Activated CD8-positive, alpha-beta T cell treated with anti-CD3 and anti-CD28 coated beads, Interleukin-2, amount 10 ng/mL, durations not matched to agents 7 days and 5 days (primary cell): Measurements from ENCODE around the gene SGMS1. TPM values are rescaled to one million over a fixed set of nuclear protein-coding genes. Genes with fewer than 3 reads are reported as not detected.
"Not testable (repeated sequence)": the region's sequence is repeated elsewhere in the genome, so short reads cannot be mapped to it uniquely, and the experiment has no call there.

Experiments used
- ATAC-seq: fragments of 150-1000 bp; cut with Tn5 transposase; one replicate; pipeline ENCODE4 v1.10.0; 2021; ENCODE audit warnings: moderate library complexity
- CTCF ChIA-PET: fragments of 350-600 bp; sonication (Branson Sonifier 250); formaldehyde crosslinking; loops from one replicate; lab custom pipeline; 2021; ENCODE audit warnings: antibody characterized with exemption; lab: Charles Lee
- POLR2A ChIA-PET: fragments of 350-600 bp; sonication (Branson Sonifier 250); formaldehyde crosslinking; loops from one replicate; lab custom pipeline; 2021; ENCODE audit warnings: antibody characterized with exemption; lab: Charles Lee
- DNase-seq: peaks from one replicate; pipeline ENCODE4 v3.0.0-alpha.2; 2020
- H3K27ac Mint-ChIP-seq: one replicate; pipeline ENCODE4 v1.8.0; 2021; ENCODE audit warnings: mild to moderate bottlenecking, mixed read lengths
- H3K27me3 Mint-ChIP-seq: one replicate; pipeline ENCODE4 v1.8.0; 2021; ENCODE audit warnings: low read depth, mixed read lengths
- H3K36me3 Mint-ChIP-seq: one replicate; pipeline ENCODE4 v1.8.0; 2021; ENCODE audit warnings: low read depth, mixed read lengths
- H3K4me1 Mint-ChIP-seq: one replicate; pipeline ENCODE4 v1.8.0; 2021; ENCODE audit warnings: low read depth, mixed read lengths
- H3K4me3 Mint-ChIP-seq: one replicate; pipeline ENCODE4 v1.8.0; 2021; ENCODE audit warnings: mild to moderate bottlenecking, mixed read lengths
- H3K9me3 Mint-ChIP-seq: one replicate; pipeline ENCODE4 v1.8.0; 2022; ENCODE audit warnings: mixed read lengths; ENCODE audit not compliant: insufficient read depth
- total RNA-seq, 2 experiments: library from RNA; stranded (reverse); gene quantifications; one replicate each; pipeline ENCODE4 v1.2.3, GENCODE V29; 2021

Gene SGMS1
- total RNA-seq, 2 experiments from 2014 or later = 14.2 to 16.4 TPM

- Mint-ChIP-seq H3K36me3 (no peaks in the 10 kb centered on the region), H3K27me3 (peaks cover 10% of the 10 kb centered on the region), H3K9me3 (no peaks in the 10 kb centered on the region), H3K4me3 (no peak overlapping the region), H3K27ac (no peak overlapping the region), H3K4me1 (peaks cover 17% of the 10 kb centered on the region)
- DNase-seq = peak; percentile 43
- ATAC-seq = peak; percentile 57
- ChIA-PET CTCF (interaction anchor here (0.7 to 3.8 kb wide), 10 partner anchors 9 to 285 kb away, joined by 3 to 13 read pairs (median 4); no protein-coding TSS in a partner anchor), POLR2A (no interaction called here)
Measured at GRCh38 chr10:50653142-50653541, 29.4 kb upstream of the SGMS1 start.

GRCh38 chr10:50651808-50652207 lies 28.1 kb upstream of the SGMS1 start:
- no peaks in the 10 kb centered on the region for H3K9me3 Mint-ChIP-seq
- DNase-seq (no peak), ATAC-seq (no peak)
- no peak overlapping the region for H3K4me3 Mint-ChIP-seq
- no peaks in the 10 kb centered on the region for H3K36me3 Mint-ChIP-seq
- H3K27me3 Mint-ChIP-seq = peaks cover 12% of the 10 kb centered on the region
- H3K4me1 Mint-ChIP-seq = peaks cover 17% of the 10 kb centered on the region
- POLR2A ChIA-PET = interaction anchor here (0.7 kb wide), 1 partner anchor 354 kb away, joined by 3 read pairs; no protein-coding TSS in a partner anchor
- H3K27ac Mint-ChIP-seq = no peak overlapping the region
- CTCF ChIA-PET = interaction anchor here (0.8 to 3.8 kb wide), 4 partner anchors 15 to 284 kb away, joined by 3 to 13 read pairs (median 8); no protein-coding TSS in a partner anchor

GRCh38 chr10:50650481-50650880 lies 26.7 kb upstream of the SGMS1 start:
- ChIA-PET CTCF (interaction anchor here (3.9 kb wide), 1 partner anchor 13 kb away, joined by 11 read pairs; no protein-coding TSS in a partner anchor), POLR2A (no interaction called here)
- no peak overlapping the region for H3K4me3 Mint-ChIP-seq
- peaks cover 13% of the 10 kb centered on the region for H3K27me3 Mint-ChIP-seq
- no peaks in the 10 kb centered on the region for H3K36me3 Mint-ChIP-seq
- DNase-seq (no peak), ATAC-seq (no peak)
- no peak overlapping the region for H3K27ac Mint-ChIP-seq
- peaks cover 17% of the 10 kb centered on the region for H3K4me1 Mint-ChIP-seq
- H3K9me3 Mint-ChIP-seq = no peaks in the 10 kb centered on the region

GRCh38 chr10:50648935-50649227 lies 25.1 kb upstream of the SGMS1 start:
- no peak for ATAC-seq
- H3K4me3 Mint-ChIP-seq = no peak overlapping the region

DNA sequence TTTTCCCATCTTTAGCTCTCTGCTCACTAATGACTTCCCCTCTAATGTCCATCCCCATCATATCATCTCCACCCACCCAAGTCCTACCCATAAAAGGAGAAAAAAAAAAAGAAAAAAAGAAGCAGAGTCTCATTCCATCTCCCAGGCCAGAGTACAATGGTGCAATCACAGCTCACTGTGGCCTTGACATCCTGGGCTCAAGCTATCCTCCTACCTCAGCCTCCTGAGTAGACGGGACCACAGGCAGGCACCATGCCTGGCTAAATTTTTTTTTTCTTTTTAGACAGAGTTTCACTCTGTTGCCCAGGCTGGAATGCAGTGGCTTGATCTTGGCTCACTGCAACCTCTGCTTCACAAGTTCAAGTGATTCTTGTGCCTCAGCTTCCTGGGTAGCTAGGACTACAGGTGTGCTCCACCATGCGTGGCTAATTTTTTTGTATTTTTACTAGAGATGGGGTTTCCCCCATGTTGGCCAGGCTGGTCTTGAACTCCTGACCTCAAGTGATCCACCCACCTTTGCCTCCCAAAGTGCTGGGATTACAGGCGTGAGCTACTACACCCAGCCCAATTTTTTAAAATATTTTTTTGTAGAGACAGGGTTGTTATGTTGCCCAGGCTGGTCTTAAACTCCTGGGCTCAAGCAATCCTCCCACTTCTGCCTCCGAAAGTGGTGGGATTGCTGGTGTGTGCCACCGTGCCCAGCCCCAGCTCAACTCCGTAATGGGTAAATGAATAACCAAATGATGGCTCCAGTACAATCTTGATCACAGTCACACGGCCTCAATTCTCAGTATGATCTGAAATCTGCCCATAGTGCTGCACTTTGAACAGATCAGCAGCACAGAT lies 24.6 kb upstream of the SGMS1 start:
- Mint-ChIP-seq H3K9me3 (no peaks in the 10 kb centered on the region), H3K36me3 (no peaks in the 10 kb centered on the region), H3K4me3 (no peak overlapping the region), H3K27me3 (peaks cover 8% of the 10 kb centered on the region), H3K4me1 (peaks cover 9% of the 10 kb centered on the region), H3K27ac (no peak overlapping the region)
- ChIA-PET CTCF (interaction anchor here (3.9 kb wide), 1 partner anchor 11 kb away, joined by 11 read pairs; no protein-coding TSS in a partner anchor), POLR2A (no interaction called here)
- DNase-seq = no peak
- ATAC-seq = no peak

More at GRCh38 chr10:50648935-50649227, 25.1 kb upstream of the SGMS1 start:
- Mint-ChIP-seq H3K9me3 (no peaks in the 10 kb centered on the region), H3K27me3 (peaks cover 10% of the 10 kb centered on the region), H3K27ac (no peak overlapping the region), H3K36me3 (no peaks in the 10 kb centered on the region), H3K4me1 (peaks cover 15% of the 10 kb centered on the region)
- no peak for DNase-seq
- POLR2A ChIA-PET = no interaction called here
- CTCF ChIA-PET = interaction anchor here (3.9 kb wide), 1 partner anchor 12 kb away, joined by 11 read pairs; no protein-coding TSS in a partner anchor

DNA sequence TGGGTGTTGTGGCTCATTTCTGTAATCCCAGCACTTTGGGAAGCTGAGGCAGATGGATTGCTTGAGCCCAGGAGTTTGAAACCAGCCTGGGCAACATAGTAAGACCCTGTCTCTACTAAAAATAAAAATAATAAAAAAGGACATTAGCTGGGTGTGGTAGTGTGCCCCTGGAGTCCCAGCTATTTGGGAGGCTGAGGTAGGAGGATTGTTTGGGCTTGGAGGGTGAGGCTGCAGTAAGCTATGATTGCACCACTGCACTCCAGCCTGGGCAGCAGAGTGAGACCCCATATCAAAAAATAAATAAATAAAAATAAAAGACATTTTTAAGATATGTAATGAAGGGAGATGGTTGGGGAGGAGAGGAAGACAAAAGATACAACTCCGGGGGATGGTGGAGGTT lies 23.6 kb upstream of the SGMS1 start:
- DNase-seq, H3K27ac Mint-ChIP-seq, H3K36me3 Mint-ChIP-seq, H3K9me3 Mint-ChIP-seq, H3K4me1 Mint-ChIP-seq, H3K4me3 Mint-ChIP-seq, ATAC-seq: not testable (repeated sequence)
- H3K27me3 Mint-ChIP-seq = peaks cover 13% of the 10 kb centered on the region
- POLR2A ChIA-PET = interaction anchor here (1.1 kb wide), 1 partner anchor 10 kb away, joined by 3 read pairs; no protein-coding TSS in a partner anchor
- CTCF ChIA-PET = interaction anchor here (3.9 kb wide), 1 partner anchor 10 kb away, joined by 11 read pairs; no protein-coding TSS in a partner anchor

DNA sequence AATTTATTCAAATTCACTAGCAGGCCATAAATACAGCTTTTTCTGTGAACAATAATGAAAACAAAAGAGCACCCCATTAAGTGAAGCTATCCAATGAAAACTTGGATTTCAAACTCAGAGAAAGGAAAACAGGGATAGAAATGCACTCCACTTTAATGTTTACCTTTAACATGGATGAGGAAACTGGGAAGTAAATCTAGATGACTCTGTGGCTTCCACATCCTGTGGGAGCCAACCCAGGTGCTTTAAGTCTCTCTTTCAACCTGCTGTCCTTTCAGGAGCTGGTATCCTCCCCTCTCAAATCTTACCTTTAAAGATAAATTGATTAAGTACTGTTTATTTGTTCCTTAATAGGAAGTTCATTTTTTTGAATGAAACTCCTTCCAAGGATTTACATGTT lies 21.5 kb upstream of the SGMS1 start:
- ATAC-seq (no peak), DNase-seq (no peak)
- Mint-ChIP-seq H3K9me3 (no peaks in the 10 kb centered on the region), H3K36me3 (no peaks in the 10 kb centered on the region), H3K27ac (no peak overlapping the region), H3K27me3 (peaks cover 14% of the 10 kb centered on the region), H3K4me3 (no peak overlapping the region), H3K4me1 (peaks cover 6% of the 10 kb centered on the region)
- ChIA-PET POLR2A (no interaction called here), CTCF (interaction anchor here (2.8 kb wide), 1 partner anchor 9 kb away, joined by 12 read pairs; no protein-coding TSS in a partner anchor)

DNA sequence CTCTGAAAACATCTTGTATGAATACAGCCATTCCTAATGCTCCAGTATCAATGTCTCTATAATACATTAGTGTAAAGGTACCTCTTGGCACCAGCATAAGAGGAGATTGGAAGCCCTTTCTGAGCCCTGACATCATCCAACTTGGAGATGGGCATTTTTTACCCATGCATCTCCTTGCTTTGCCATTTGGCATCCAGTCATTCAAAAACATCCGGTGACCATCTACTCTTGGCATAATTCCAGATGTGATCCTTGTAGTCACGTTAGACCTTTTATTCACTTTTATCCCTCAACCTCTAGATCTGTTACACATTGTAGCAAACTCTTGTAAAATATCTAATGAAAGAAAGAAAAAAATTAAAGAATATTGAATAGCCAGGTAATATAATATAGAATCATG lies 17.9 kb upstream of the SGMS1 start:
- Mint-ChIP-seq H3K36me3 (no peaks in the 10 kb centered on the region), H3K4me1 (peaks cover 17% of the 10 kb centered on the region)
- ATAC-seq = no peak

GRCh38 chr10:50640238-50640637 lies 16.5 kb upstream of the SGMS1 start:
- H3K9me3 Mint-ChIP-seq = no peaks in the 10 kb centered on the region
- peaks cover 35% of the 10 kb centered on the region for H3K27me3 Mint-ChIP-seq
- no peak overlapping the region for H3K27ac Mint-ChIP-seq
- CTCF ChIA-PET = no interaction called here
- ATAC-seq (no peak), DNase-seq (no peak)
- H3K4me1 Mint-ChIP-seq = peaks cover 30% of the 10 kb centered on the region
- POLR2A ChIA-PET = no interaction called here
- no peak overlapping the region for H3K4me3 Mint-ChIP-seq
- no peaks in the 10 kb centered on the region for H3K36me3 Mint-ChIP-seq

More for the DNA sequence above, 17.9 kb upstream of the SGMS1 start:
- Mint-ChIP-seq H3K9me3 (no peaks in the 10 kb centered on the region), H3K27ac (no peak overlapping the region), H3K4me3 (no peak overlapping the region), H3K27me3 (peaks cover 32% of the 10 kb centered on the region)
- CTCF ChIA-PET = no interaction called here
- no peak for DNase-seq
- POLR2A ChIA-PET = no interaction called here

DNA sequence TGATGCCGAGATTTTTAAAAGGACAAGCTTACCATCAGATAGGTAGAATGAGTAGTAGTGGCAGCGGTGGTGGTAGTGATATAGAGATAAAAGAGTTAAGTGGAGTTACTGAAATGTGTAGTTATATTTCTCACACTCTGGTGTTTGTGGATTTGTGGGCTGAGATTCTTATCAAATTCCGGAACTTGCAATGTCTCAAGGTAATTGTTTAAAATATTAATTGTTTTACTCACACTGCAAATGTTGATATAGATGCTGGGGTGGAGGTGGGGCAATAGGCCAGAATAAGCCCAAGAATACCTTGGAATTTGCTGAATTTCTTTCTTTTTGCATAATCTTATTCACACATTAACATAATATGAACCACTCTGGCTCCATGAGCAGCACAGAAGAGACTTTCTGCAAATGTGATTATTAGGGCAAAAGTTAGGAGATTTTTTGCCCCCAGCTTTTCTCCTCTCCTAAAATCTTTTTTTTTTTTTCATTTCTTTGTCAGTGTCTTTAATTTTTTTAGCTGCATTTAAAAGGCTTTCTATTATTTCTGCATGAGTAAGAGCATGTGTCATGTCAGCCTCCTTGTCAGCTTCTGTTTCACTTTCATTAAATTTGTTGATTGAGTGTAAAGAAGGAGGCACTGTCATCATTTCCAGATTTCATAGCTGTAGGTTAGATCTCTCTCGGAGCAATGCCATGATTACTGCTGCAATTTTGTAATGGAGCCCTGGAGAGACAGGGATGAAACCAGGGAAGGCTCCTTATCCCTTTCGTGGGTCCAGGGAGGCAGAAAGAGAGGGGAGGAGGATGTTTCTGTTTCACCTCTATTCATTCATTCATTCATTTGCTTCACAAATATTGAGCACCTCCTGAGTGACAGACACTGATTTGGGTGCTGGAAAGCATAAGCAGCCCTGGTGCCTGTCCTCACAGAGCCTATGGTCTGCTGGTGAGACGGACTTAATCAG lies 13.1 kb upstream of the SGMS1 start:
- no peaks in the 10 kb centered on the region for H3K36me3 Mint-ChIP-seq
- DNase-seq (peak; percentile 68), ATAC-seq (peak; percentile 93)
- H3K27me3 Mint-ChIP-seq = peaks cover 34% of the 10 kb centered on the region
- H3K4me1 Mint-ChIP-seq = peaks cover 32% of the 10 kb centered on the region
- ChIA-PET POLR2A (interaction anchor here (0.7 to 1.5 kb wide), 5 partner anchors 10 to 359 kb away, joined by 3 to 8 read pairs (median 3); no protein-coding TSS in a partner anchor), CTCF (interaction anchor here (1.0 to 2.6 kb wide), 9 partner anchors 12 to 270 kb away, joined by 3 to 13 read pairs (median 5); partner anchors contain the start of gene SGMS1)
- no peaks in the 10 kb centered on the region for H3K9me3 Mint-ChIP-seq
- peak overlapping the region; percentile 70 for H3K27ac Mint-ChIP-seq
- peak overlapping the region; percentile 64 for H3K4me3 Mint-ChIP-seq

GRCh38 chr10:50635286-50635685 lies 11.5 kb upstream of the SGMS1 start:
- Mint-ChIP-seq H3K36me3 (no peaks in the 10 kb centered on the region), H3K27me3 (peaks cover 34% of the 10 kb centered on the region), H3K27ac (no peak overlapping the region), H3K4me1 (peaks cover 32% of the 10 kb centered on the region), H3K9me3 (no peaks in the 10 kb centered on the region), H3K4me3 (no peak overlapping the region)
- DNase-seq = no peak
- ATAC-seq = no peak
- ChIA-PET CTCF (interaction anchor here (0.8 to 2.6 kb wide), 4 partner anchors 17 to 215 kb away, joined by 3 to 13 read pairs (median 4); no protein-coding TSS in a partner anchor), POLR2A (interaction anchor here (1.4 kb wide), 1 partner anchor 11 kb away, joined by 3 read pairs; no protein-coding TSS in a partner anchor)
